Stimulated activated naive B cell treated with anti-CD40 and anti-IgM and Interleukin-4, amounts not matched to agents 10 μg/mL and 1 μg/mL and 100 μg/mL, for 72 hours (primary cell): ENCODE results near the gene TLN1.

Source experiments
- ATAC-seq, 2 donors: fragments of 150-1000 bp; cut with Tn5 transposase; replicated peaks; 2 replicates each; pipeline ENCODE4 v1.10.0; 2021; ENCODE audit warnings: moderate library complexity in 1 of 2
- DNase-seq: peaks from one replicate; pipeline ENCODE4 v3.0.0; 2021
- H3K27ac Mint-ChIP-seq: one replicate; pipeline ENCODE4 v1.8.0; 2022; ENCODE audit warnings: mild to moderate bottlenecking, mixed read lengths
- H3K27me3 Mint-ChIP-seq, 2 donors: one replicate each; pipeline ENCODE4 v1.8.0; 2022; ENCODE audit warnings: mixed read lengths in 2 of 2
- H3K36me3 Mint-ChIP-seq, 2 donors: one replicate each; pipeline ENCODE4 v1.8.0; 2022; ENCODE audit warnings: mixed read lengths in 2 of 2, mild to moderate bottlenecking in 1 of 2
- H3K4me1 Mint-ChIP-seq, 2 donors: one replicate each; pipeline ENCODE4 v1.8.0; 2022; ENCODE audit warnings: mixed read lengths in 2 of 2, mild to moderate bottlenecking in 1 of 2
- H3K4me3 Mint-ChIP-seq, 2 donors: one replicate each; pipeline ENCODE4 v1.8.0; 2022; ENCODE audit warnings: mild to moderate bottlenecking in 2 of 2, mixed read lengths in 2 of 2, moderate library complexity in 1 of 2
- H3K9me3 Mint-ChIP-seq, 2 donors: one replicate each; pipeline ENCODE4 v1.8.0; 2022; ENCODE audit warnings: mixed read lengths in 2 of 2, mild to moderate bottlenecking in 1 of 2

TLN1 gene

DNA sequence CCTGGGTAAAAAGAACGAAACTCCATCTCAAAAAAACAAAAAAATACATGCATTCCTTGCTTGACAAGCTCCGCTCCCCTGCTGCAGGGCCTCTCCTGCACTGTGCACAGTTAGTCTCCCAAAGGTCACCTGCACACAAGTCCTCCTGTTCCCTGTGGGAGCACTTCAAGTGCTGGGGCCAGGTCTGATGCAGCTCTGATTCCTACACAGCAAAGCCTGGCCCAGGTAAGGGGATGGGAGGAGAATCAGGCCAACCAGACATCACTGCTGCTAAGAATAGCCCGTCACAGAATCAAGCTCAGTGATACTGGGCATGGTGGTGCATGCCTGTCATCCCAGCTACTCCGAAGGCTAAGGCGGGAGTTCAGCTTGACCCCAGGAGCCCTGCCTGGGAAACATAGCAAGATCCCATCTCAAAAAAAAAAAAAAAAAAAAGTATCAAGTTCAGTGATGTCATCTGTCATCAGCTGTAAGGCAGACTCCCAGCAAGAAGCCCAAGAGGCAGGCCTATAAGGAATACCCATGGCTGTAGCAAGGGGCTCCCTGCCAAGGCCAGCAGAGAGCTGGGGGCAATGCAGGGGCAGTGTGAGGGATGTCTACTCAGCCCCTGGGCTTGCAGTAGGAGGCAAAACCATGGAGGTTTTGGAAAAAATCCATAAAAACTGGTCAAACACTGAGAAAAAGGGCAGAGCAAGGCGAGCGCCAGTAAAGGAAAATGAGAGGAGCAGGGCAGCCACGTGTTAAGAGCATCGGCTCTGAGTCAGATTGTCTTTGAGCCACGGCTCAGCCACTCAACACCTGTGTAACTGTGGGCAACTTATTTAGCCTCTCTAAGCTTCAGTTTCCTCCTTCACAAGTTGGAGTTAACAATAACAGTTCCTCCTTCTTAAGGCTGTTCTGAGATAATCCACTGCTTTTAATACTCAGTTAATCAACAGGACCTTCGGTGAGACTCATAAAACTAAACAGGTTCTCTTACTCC lies 45.5 kb downstream of the TLN1 start:
- Mint-ChIP-seq H3K4me1 (peaks cover 17 to 38% of the 10 kb centered on the region in 2 donors), H3K4me3 (no peak overlapping the region), H3K27me3 (no peaks in the 10 kb centered on the region), H3K27ac (no peak overlapping the region), H3K9me3 (no peaks in the 10 kb centered on the region), H3K36me3 (no peaks in the 10 kb centered on the region)
- ATAC-seq (no peak), DNase-seq (no peak)

DNA sequence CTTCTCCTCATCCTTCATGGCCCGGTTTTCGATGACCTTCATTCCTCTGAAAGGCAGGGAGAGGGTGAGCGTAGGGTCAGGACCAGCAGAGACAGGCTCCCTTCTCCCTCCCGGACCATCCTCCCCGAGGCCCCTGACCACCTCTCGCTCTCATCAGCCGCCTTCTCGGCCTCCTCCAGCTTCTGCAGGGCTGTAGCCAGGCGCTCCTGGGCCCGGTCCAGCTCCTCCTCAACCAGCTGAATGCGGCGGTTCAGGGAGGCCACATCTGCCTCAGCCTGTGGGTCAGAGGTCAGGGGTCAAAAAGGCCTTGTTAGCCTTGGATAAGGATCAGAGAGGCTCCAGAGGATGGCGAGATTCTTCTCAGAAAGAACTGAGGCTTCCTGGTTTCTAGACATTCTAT lies 46.5 kb downstream of the TLN1 start:
- H3K27me3 Mint-ChIP-seq: no peaks in the 10 kb centered on the region
- DNase-seq (no peak), ATAC-seq (no peak)
- no peak overlapping the region for H3K4me3 Mint-ChIP-seq
- H3K4me1 Mint-ChIP-seq: peaks cover 19 to 31% of the 10 kb centered on the region in 2 donors
- H3K36me3 Mint-ChIP-seq: no peaks in the 10 kb centered on the region
- no peak overlapping the region for H3K27ac Mint-ChIP-seq
- no peaks in the 10 kb centered on the region for H3K9me3 Mint-ChIP-seq

DNA sequence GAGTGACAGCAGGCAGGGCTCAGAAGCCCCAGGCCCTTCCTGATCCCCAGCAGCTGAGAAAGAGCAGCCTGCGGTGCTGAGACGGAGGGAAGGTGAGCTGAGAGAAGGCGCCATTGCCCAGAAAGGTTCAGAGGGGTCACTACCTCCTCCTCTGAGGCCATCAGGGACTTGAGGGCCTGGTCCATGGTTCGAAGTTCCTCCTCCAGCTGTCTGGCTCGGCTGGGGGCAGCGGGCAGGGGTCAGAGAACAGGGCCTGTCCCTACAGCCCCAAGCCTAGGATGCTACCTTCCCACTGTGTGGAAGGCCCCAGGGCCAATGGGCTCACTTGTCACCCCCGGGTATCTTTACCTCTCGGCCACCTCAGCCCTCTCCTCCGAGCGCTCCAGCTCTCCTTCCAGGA lies 47.1 kb downstream of the TLN1 start:
- Mint-ChIP-seq H3K27ac (peak overlapping the region; percentile 6), H3K4me1 (peaks cover 23 to 37% of the 10 kb centered on the region in 2 donors), H3K27me3 (no peaks in the 10 kb centered on the region), H3K36me3 (no peaks in the 10 kb centered on the region), H3K9me3 (no peaks in the 10 kb centered on the region), H3K4me3 (no peak overlapping the region)
- ATAC-seq: no peak
- no peak for DNase-seq

DNA sequence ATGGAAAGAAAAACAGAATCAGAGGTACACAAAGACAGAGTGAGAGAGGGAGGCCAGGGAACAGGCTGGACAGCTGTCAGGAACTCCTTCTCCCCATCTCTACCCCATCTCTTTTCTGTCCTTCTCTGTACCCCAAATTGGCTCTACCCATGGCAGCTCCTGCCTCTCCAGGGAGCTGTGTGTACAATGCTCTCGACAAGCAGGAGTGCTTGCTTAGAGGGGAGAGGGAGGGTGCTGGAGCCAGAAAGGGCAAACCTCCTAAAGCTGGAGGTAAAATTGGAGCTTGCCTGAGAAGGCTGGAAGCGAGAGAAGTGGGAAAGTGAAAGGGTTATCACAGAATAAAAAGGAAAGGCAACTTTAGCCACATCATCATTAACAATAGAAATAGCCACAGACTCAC lies 48.7 kb downstream of the TLN1 start:
- Mint-ChIP-seq H3K27ac (no peak overlapping the region), H3K36me3 (no peaks in the 10 kb centered on the region), H3K27me3 (peaks cover 0 to 5% of the 10 kb centered on the region in 2 donors), H3K9me3 (no peaks in the 10 kb centered on the region), H3K4me1 (peaks cover 16 to 31% of the 10 kb centered on the region in 2 donors), H3K4me3 (no peak overlapping the region)
- no peak for DNase-seq
- ATAC-seq: no peak

DNA sequence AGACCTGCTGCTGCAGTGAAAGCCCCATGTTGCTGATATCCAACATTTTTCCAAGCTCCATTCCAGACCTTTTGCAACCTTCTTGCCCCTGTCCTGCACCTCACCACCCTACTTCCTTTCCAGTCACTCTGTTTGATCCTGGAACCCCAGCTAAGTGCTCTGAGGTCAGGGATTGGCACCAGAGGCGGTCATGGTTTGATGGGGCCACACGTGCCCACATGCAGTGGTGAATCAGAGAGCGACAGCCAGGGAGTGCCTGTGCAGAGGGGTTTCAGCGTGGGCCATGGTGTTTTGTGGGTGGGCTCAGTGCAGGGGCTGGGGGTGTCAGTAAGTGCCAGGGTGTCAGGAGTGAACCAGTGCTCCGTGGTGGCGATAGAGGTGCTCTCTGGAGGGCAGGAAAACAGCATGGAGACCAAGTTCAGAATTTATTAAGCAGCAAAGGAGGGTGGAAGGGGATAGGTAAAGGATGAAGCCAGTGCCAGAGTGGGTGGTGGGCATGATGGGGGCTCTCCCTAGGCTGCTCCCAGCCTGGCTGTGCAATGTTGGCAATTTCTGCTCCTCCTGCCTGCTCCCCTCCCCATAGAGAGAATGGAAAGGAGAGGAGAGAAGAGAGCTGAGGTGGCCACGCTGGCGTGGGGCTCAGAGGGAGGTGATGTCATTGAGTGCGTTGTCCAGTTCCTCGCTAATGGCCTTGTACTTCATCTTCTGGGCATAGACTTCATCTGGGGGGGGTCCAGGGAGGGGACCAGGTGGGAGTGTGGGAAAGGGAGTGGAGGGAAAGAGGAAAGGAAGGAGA lies 49.3 kb downstream of the TLN1 start:
- Mint-ChIP-seq H3K9me3 (no peaks in the 10 kb centered on the region), H3K36me3 (no peaks in the 10 kb centered on the region), H3K4me3 (no peak overlapping the region), H3K27ac (no peak overlapping the region), H3K27me3 (peaks cover 0 to 5% of the 10 kb centered on the region in 2 donors), H3K4me1 (peaks cover 16 to 26% of the 10 kb centered on the region in 2 donors)
- DNase-seq (no peak), ATAC-seq (no peak)

DNA sequence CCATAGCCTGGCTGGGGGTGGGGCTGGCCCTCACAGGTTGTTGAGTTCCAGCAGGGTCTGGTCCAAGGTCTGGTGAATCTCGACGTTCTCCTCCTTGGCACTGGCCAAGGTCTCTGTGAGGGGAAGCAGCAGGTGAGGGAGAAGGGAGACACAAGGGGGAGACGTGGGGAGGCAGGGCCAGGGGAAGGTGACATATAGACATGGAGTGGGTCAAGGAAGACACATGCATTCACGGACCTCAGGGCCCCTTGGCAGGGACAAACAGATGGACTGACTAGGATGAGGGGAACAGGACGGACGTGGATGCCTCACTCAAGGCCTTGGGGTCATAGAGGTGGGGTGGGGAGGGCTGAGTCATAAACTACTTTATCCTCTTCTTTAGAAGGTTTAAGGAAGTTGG lies 49.9 kb downstream of the TLN1 start:
- Mint-ChIP-seq H3K4me3 (no peak overlapping the region), H3K27me3 (peaks cover 0 to 5% of the 10 kb centered on the region in 2 donors), H3K9me3 (no peaks in the 10 kb centered on the region), H3K27ac (no peak overlapping the region), H3K36me3 (no peaks in the 10 kb centered on the region), H3K4me1 (peaks cover 14 to 26% of the 10 kb centered on the region in 2 donors)
- no peak for ATAC-seq
- no peak for DNase-seq

DNA sequence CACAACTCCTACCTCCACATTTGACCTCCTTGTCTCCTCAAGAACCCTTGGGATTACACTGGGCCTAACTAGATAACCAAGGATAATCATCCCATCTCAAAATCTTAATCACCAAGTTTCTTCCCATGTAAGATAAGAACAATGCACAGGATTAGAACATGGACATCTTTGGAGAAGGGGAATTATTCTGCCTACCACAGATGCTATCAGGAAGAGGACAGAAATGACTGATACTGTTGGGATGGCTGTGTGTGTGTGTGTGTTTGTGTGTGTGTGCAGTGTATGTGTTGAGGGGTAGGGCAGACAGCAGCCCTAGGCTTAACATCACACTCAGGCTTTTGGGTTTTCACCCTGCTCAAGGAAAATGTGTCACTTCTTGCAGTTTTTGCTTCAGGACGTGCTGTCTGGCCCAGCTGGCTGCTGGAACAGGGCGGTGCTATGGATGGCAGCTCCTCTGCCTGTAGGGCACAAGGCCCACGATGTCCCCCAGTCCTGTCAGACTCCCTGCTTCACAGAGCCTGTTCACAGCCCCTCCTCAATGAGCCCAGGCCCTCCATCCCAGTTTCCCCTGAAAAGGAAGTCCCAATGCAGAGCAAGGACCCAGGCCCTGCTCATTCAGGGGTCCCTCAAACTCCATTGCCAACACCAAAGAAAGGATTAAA lies 50.5 kb downstream of the TLN1 start:
- no peaks in the 10 kb centered on the region for H3K9me3 Mint-ChIP-seq
- H3K27ac Mint-ChIP-seq: no peak overlapping the region
- H3K36me3 Mint-ChIP-seq: no peaks in the 10 kb centered on the region
- peaks cover 14 to 28% of the 10 kb centered on the region in 2 donors for H3K4me1 Mint-ChIP-seq
- peaks cover under 1 to 5% of the 10 kb centered on the region in 2 donors for H3K27me3 Mint-ChIP-seq
- no peak overlapping the region for H3K4me3 Mint-ChIP-seq
- DNase-seq (no peak), ATAC-seq (no peak)

DNA sequence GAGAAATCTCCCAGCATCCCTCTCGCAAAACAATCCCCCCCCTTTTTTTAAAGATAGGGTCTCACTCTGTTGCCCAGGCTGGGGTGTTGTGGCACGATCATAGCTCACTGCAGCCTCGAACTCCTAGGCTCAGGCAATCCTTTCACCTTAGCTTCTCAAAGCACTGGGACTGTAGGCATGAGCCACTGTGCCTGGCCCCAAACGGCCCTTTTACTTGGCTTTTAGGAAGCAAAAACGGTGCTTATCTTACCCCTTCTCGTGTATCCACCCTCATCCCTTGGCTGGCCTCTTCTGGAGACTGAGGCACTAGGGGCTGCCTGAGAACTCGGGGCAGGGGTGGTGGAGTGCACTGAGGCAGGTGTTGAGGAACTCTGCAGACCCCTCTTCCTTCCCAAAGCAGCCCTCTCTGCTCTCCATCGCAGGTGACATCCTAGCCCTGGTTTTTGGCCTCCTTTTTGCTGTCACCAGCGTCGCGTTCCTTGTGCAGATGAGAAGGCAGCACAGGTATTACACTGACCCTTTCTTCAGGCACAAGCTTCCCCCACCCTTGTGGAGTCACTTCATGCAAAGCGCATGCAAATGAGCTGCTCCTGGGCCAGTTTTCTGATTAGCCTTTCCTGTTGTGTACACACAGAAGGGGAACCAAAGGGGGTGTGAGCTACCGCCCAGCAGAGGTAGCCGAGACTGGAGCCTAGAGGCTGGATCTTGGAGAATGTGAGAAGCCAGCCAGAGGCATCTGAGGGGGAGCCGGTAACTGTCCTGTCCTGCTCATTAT lies 51.5 kb downstream of the TLN1 start:
- no peaks in the 10 kb centered on the region for H3K9me3 Mint-ChIP-seq
- DNase-seq: no peak
- peak overlapping the region; percentile 47 for H3K27ac Mint-ChIP-seq
- no peak overlapping the region for H3K4me3 Mint-ChIP-seq
- peak in 1 of 2 donors; percentile 48 for ATAC-seq
- peaks cover 3 to 5% of the 10 kb centered on the region in 2 donors for H3K27me3 Mint-ChIP-seq
- peaks cover 17 to 36% of the 10 kb centered on the region in 2 donors for H3K4me1 Mint-ChIP-seq
- H3K36me3 Mint-ChIP-seq: no peaks in the 10 kb centered on the region

DNA sequence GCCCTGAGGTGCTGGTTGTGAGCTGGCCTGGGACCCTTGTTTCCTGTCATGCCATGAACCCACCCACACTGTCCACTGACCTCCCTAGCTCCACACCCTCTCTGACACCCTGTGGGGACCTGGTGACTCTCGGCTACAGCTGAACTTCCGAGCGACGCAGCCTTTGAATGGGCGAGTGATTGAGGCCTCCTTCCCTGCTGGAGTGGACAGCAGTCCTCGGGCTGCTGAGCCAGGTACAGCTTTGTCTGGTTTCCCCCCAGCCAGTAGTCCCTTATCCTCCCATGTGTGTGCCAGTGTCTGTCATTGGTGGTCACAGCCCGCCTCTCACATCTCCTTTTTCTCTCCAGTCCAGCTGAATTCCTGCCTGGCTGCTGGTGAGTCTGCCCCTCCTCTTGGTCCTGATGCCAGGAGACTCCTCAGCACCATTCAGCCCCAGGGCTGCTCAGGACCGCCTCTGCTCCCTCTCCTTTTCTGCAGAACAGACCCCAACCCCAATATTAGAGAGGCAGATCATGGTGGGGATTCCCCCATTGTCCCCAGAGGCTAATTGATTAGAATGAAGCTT lies 52.1 kb downstream of the TLN1 start:
- Mint-ChIP-seq H3K36me3 (no peaks in the 10 kb centered on the region), H3K4me1 (peaks cover 17 to 36% of the 10 kb centered on the region in 2 donors), H3K27ac (no peak overlapping the region), H3K9me3 (no peaks in the 10 kb centered on the region), H3K27me3 (peaks cover 3 to 5% of the 10 kb centered on the region in 2 donors), H3K4me3 (no peak overlapping the region)
- no peak for DNase-seq
- ATAC-seq: no peak

DNA sequence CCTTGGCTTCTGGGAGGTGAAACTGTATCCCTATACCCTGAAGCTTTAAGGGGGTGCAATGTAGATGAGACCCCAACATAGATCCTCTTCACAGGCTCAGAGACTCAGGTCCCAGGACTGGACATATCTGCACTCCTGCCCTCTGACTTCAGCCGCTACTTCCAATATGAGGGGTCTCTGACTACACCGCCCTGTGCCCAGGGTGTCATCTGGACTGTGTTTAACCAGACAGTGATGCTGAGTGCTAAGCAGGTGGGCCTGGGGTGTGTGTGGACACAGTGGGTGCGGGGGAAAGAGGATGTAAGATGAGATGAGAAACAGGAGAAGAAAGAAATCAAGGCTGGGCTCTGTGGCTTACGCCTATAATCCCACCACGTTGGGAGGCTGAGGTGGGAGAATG lies 52.9 kb downstream of the TLN1 start:
- H3K36me3 Mint-ChIP-seq: no peaks in the 10 kb centered on the region
- no peak overlapping the region for H3K27ac Mint-ChIP-seq
- H3K4me1 Mint-ChIP-seq: peaks cover 21 to 43% of the 10 kb centered on the region in 2 donors
- no peak overlapping the region for H3K4me3 Mint-ChIP-seq
- H3K27me3 Mint-ChIP-seq: peaks cover 5 to 10% of the 10 kb centered on the region in 2 donors
- no peaks in the 10 kb centered on the region for H3K9me3 Mint-ChIP-seq
- ATAC-seq (no peak), DNase-seq (no peak)

DNA sequence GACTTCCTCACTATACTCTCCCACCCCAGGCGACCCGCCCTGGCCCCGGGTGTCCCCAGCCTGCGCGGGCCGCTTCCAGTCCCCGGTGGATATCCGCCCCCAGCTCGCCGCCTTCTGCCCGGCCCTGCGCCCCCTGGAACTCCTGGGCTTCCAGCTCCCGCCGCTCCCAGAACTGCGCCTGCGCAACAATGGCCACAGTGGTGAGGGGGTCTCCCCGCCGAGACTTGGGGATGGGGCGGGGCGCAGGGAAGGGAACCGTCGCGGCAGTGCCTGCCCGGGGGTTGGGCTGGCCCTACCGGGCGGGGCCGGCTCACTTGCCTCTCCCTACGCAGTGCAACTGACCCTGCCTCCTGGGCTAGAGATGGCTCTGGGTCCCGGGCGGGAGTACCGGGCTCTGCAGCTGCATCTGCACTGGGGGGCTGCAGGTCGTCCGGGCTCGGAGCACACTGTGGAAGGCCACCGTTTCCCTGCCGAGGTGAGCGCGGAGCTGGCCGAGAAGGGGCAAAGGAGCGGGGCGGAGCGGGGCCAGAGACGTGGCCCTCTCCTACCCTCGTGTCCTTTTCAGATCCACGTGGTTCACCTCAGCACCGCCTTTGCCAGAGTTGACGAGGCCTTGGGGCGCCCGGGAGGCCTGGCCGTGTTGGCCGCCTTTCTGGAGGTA lies 56.1 kb downstream of the TLN1 start:
- Mint-ChIP-seq H3K27ac (peak overlapping the region; percentile 66), H3K4me1 (peaks cover 14 to 31% of the 10 kb centered on the region in 2 donors), H3K4me3 (peak overlapping the region; percentile 81 to 83), H3K27me3 (peaks cover 5 to 10% of the 10 kb centered on the region in 2 donors), H3K36me3 (no peaks in the 10 kb centered on the region), H3K9me3 (no peaks in the 10 kb centered on the region)
- ATAC-seq (peak; percentile 82 to 84), DNase-seq (peak; percentile 40)

DNA sequence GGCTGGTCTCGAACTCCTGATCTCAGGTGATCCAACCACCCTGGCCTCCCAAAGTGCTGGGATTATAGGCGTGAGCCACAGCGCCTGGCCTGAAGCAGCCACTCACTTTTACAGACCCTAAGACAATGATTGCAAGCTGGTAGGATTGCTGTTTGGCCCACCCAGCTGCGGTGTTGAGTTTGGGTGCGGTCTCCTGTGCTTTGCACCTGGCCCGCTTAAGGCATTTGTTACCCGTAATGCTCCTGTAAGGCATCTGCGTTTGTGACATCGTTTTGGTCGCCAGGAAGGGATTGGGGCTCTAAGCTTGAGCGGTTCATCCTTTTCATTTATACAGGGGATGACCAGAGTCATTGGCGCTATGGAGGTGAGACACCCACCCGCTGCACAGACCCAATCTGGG lies 56.8 kb downstream of the TLN1 start:
- ATAC-seq: peak; percentile 3 to 8
- Mint-ChIP-seq H3K4me1 (peaks cover 11 to 26% of the 10 kb centered on the region in 2 donors), H3K4me3 (peak overlapping the region; percentile 81 to 83)

DNA sequence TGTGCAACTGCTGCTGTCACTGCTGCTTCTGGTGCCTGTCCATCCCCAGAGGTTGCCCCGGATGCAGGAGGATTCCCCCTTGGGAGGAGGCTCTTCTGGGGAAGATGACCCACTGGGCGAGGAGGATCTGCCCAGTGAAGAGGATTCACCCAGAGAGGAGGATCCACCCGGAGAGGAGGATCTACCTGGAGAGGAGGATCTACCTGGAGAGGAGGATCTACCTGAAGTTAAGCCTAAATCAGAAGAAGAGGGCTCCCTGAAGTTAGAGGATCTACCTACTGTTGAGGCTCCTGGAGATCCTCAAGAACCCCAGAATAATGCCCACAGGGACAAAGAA lies 58.0 kb downstream of the TLN1 start:
- no peak overlapping the region for H3K4me3 Mint-ChIP-seq
- peaks cover 7 to 17% of the 10 kb centered on the region in 2 donors for H3K4me1 Mint-ChIP-seq
- H3K27ac Mint-ChIP-seq: no peak overlapping the region
- H3K36me3 Mint-ChIP-seq: no peaks in the 10 kb centered on the region
- DNase-seq (no peak), ATAC-seq (no peak)
- peaks cover 1 to 10% of the 10 kb centered on the region in 2 donors for H3K27me3 Mint-ChIP-seq
- H3K9me3 Mint-ChIP-seq: no peaks in the 10 kb centered on the region

More for the DNA sequence above, 56.8 kb downstream of the TLN1 start:
- H3K27me3 Mint-ChIP-seq: peaks cover 5 to 10% of the 10 kb centered on the region in 2 donors
- no peak for DNase-seq
- H3K27ac Mint-ChIP-seq: peak overlapping the region; percentile 5
- no peaks in the 10 kb centered on the region for H3K36me3 Mint-ChIP-seq
- no peaks in the 10 kb centered on the region for H3K9me3 Mint-ChIP-seq
